Colonic mucosa (tissue), 4 donors: ENCODE results near the gene NLK. TPM values are rescaled to one million over a fixed set of nuclear protein-coding genes. Genes with fewer than 3 reads are reported as not detected.
"Not testable (repeated sequence)": the region's sequence is repeated elsewhere in the genome, so short reads cannot be mapped to it uniquely, and the experiment has no call there.

ENCODE experiments used
- DNase-seq: peaks from one replicate; pipeline ENCODE4 v3.0.0-alpha.2; 2020
- H3K27ac ChIP-seq: fragments of 200-600 bp; one replicate; pipeline ENCODE4 v1.8.0; 2021
- H3K27me3 ChIP-seq: fragments of 200-600 bp; one replicate; pipeline ENCODE4 v1.8.0; 2021
- H3K36me3 ChIP-seq: fragments of 200-600 bp; one replicate; pipeline ENCODE4 v1.8.0; 2021
- H3K4me1 ChIP-seq: fragments of 200-600 bp; one replicate; pipeline ENCODE4 v1.8.0; 2021; ENCODE audit warnings: mild to moderate bottlenecking
- H3K4me3 ChIP-seq: fragments of 200-600 bp; one replicate; pipeline ENCODE4 v1.8.0; 2021
- H3K9ac ChIP-seq, 2 donors: one replicate each; pipeline ENCODE4 v1.7.0; 2013; ENCODE audit warnings: control low read depth in 2 of 2, low read depth in 2 of 2, low read length in 2 of 2
- H3K9me3 ChIP-seq: fragments of 200-600 bp; one replicate; pipeline ENCODE4 v1.8.0; 2021
- CTCF ChIP-seq: fragments of 200-600 bp; IDR thresholded peaks from one replicate; pipeline ENCODE4 v1.8.0; 2022; ENCODE audit warnings: antibody characterized with exemption, mild to moderate bottlenecking
- intact Hi-C: fragments of 100-400 bp; cut with DNase I; formaldehyde crosslinking; loops from one replicate; pipeline ENCODE4 v1.14.1; 2022
- total RNA-seq, 2 donors: library from RNA; stranded (reverse); fragmentation: NEBNext Ultra II Directional in 1 of 2; extraction: Animal tissue kit (Norgen Biotek cat#: 25700) in 1 of 2; gene quantifications; one replicate each; pipeline ENCODE4 v1.2.1, GENCODE V29; 2021
- donor health status: healthy.
- donor health status: DM: no; HTN: no; CAD: no.
- donor health status: DM: no; HTN: no; CAD: no.

Gene NLK
- total RNA-seq, 2 donors from 2014 or later: 17.2 to 20.9 TPM

- Histone ChIP-seq H3K36me3 (no peaks in the 10 kb centered on the region), H3K27ac (no peak overlapping the region), H3K4me1 (no peaks in the 10 kb centered on the region), H3K9ac (peak overlapping the region; percentile 5 to 51), H3K4me3 (peak overlapping the region; percentile 45), H3K9me3 (no peaks in the 10 kb centered on the region), H3K27me3 (peaks cover 7% of the 10 kb centered on the region)
- no peak for DNase-seq
- intact Hi-C loops: no loop called here
- TF ChIP-seq CTCF: no peak
Observed at GRCh38 chr17:28228109-28228840, 185.8 kb downstream of the NLK start.

- Histone ChIP-seq H3K4me3 (no peak overlapping the region), H3K4me1 (no peaks in the 10 kb centered on the region), H3K9me3 (no peaks in the 10 kb centered on the region), H3K27me3 (peaks cover 7% of the 10 kb centered on the region), H3K27ac (no peak overlapping the region), H3K9ac (no peak overlapping the region), H3K36me3 (no peaks in the 10 kb centered on the region)
- DNase-seq: no peak
- intact Hi-C loops: no loop called here
- TF ChIP-seq CTCF: no peak
Observed at GRCh38 chr17:28228986-28229729, 186.7 kb downstream of the NLK start.

DNA sequence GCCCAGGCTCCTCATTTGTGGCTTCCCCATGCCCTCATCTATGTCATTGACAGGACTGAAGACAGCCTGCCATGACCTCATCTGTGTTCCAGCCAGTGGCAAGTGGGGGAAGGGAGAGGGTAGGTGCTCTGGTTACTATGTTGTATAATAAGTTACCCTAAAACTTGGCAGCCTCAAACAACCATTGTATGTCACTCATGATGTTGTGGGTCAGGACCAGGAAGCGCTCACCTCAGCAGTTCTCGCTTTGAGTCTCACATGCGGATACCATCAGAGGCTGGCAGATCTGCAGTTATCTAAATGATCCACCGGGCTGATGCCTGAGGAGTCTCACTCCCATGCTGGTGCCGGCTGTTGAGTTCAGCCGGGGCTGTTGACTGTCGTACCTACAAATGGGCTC, 187.5 kb downstream of the NLK start:
- peaks cover 7% of the 10 kb centered on the region for H3K27me3 ChIP-seq
- no peaks in the 10 kb centered on the region for H3K9me3 ChIP-seq
- intact Hi-C loops: no loop called here
- no peak overlapping the region for H3K9ac ChIP-seq
- no peaks in the 10 kb centered on the region for H3K4me1 ChIP-seq
- H3K4me3 ChIP-seq: no peak overlapping the region
- H3K36me3 ChIP-seq: no peaks in the 10 kb centered on the region
- H3K27ac ChIP-seq: no peak overlapping the region
- DNase-seq: no peak
- no peak for TF ChIP-seq CTCF

DNA sequence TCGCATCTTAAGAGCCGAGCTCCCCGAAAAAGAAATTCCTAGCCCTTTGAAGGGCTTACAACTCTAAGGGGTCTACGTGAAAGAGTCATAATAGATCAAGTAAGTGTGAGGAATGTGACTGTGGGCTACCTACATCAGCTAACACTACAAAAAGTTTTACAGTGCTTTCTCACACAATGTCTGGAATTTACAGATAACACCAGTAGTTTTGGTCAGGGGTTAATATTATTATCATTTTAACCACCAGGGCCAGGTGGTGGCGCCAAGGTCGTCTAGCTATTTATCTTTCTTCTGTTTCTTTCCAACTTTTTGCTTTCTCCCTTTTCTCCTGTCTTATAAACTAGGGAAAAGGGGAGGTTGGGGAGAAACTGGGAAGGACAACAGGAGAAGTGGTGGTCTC, 188.1 kb downstream of the NLK start:
- H3K27ac ChIP-seq, DNase-seq, H3K9ac ChIP-seq, intact Hi-C loops, H3K27me3 ChIP-seq, H3K4me3 ChIP-seq, H3K36me3 ChIP-seq, H3K4me1 ChIP-seq, H3K9me3 ChIP-seq: not testable (repeated sequence)

DNA sequence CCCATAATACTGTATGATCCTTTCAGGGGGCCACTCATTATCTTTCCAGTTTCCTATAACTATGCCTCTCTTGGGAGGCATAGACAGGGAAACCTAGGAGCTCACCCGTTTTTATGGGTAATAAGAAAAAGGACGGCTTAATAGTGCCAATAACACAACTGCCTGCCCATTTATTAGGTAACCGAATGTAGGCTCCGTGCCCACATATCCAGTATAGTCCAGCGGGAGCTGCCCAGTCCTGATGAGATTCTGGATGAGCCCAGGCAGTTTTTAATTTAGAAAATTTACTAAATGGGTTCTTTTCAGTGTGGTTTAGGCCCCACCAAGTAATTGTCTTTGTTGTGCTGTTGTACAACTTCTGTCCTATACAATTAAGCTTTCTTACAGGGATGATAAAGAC, 189.1 kb downstream of the NLK start:
- intact Hi-C loops, DNase-seq, H3K9me3 ChIP-seq, H3K4me3 ChIP-seq, H3K27me3 ChIP-seq, H3K4me1 ChIP-seq, H3K27ac ChIP-seq, H3K36me3 ChIP-seq, H3K9ac ChIP-seq: not testable (repeated sequence)

DNA sequence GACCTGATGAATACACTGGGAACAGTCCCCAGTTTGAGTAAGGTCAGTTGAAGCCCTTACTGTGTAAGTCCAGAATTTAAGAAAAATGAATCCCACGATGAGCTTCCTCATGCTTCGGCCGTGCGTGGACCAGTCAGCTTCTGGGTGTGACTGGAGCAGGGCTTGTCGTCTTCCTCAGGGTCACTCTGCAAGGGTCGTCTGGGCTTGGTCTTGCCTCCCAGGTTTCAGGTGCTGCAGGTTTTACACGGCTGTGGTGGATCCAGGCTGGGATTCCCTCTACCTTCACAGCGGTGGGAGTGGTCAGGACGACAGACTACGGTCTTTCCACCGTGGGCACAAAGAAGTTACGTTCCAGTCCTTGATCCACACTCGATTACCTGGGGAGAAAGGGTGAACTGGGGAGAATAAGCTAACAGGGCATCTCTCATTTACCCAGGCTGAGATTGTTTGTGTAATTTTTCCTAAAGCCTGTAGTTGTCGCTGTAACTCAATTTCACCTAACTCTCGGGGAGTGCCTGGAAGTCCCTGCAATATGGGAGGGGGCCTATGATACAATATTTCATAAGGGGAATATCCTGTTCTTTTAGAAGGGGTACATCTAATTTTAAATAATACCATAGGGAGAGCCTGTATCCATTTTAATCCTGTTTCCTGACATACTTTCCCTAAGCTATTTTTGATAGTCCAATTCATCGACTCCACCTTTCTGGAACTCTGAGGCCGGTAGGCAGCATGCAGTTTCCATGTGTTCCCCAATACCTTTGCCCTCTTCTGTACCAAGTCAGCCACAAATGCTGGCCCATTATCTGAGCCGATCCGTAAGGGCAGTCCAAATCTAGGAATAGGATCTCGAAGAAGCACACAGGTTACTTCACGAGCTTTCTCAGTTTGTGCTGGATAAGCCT, 190.7 kb downstream of the NLK start:
- DNase-seq, H3K27me3 ChIP-seq, H3K27ac ChIP-seq, intact Hi-C loops, H3K36me3 ChIP-seq, H3K9ac ChIP-seq, H3K9me3 ChIP-seq, H3K4me1 ChIP-seq: not testable (repeated sequence)
- peak overlapping the region; percentile 19 for H3K4me3 ChIP-seq
- peak; percentile 37 for TF ChIP-seq CTCF

GRCh38 chr17:28233872-28234856, 191.7 kb downstream of the NLK start:
- H3K27ac ChIP-seq, H3K4me1 ChIP-seq, H3K36me3 ChIP-seq, H3K9ac ChIP-seq, H3K9me3 ChIP-seq, H3K27me3 ChIP-seq, intact Hi-C loops: not testable (repeated sequence)
- DNase-seq: peak; percentile 86
- peak overlapping the region; percentile 19 for H3K4me3 ChIP-seq

GRCh38 chr17:28235066-28235700, 192.7 kb downstream of the NLK start:
- H3K27ac ChIP-seq, H3K4me1 ChIP-seq, H3K27me3 ChIP-seq, intact Hi-C loops, DNase-seq, H3K4me3 ChIP-seq, H3K9ac ChIP-seq, H3K9me3 ChIP-seq, H3K36me3 ChIP-seq: not testable (repeated sequence)
